ENCODE data around the gene AGPAT4. TPM values are rescaled to one million over a fixed set of nuclear protein-coding genes. Genes with fewer than 3 reads are reported as not detected.
A peak's percentile ranks its signal among the peaks of the same experiment; 100 is the strongest.

Gene AGPAT4
- total RNA-seq, 3 donors from 2014 or later: 6.5 to 12.3 (median 7.3) TPM

- ATAC-seq (no peak), DNase-seq (no peak)
- Histone ChIP-seq H3K4me1 (ENCODE audit: low read depth) (peaks cover 4% of the 10 kb centered on the region), H3K36me3 (ENCODE audit: low read depth) (no peaks in the 10 kb centered on the region), H3K4me3 (no peak overlapping the region), H3K9me3 (no peaks in the 10 kb centered on the region)
- no peak for TF ChIP-seq CTCF (IDR thresholded peaks at IDR 0.05)
- intact Hi-C loops (cut with DNase I, micrococcal nuclease): no loop called here
These were observed 2.8 kb upstream of the AGPAT4 start for GRCh38 chr6:161276605-161277155.

DNA sequence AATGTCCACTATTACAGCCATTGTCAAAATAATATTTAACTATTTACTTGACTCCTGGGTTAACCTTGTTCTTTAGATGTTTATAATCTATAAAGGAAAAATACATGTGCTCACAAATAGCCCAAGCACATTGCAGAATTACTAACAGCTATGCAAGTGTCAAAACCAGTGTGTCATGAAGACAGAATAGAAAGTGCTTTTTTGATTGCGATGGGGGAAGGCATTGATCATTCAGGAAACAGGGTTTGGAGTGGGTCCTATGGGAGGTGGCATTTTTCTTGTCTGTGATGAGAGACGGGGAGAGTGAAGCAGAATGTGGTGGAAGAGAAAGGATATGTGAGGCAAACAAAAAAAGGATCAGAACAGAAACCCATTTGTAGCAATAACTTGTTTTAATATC is 1.0 kb upstream of the AGPAT4 start:
- no peaks in the 10 kb centered on the region for H3K36me3 ChIP-seq (ENCODE audit: low read depth)
- DNase-seq: no peak
- H3K9me3 ChIP-seq: no peaks in the 10 kb centered on the region
- no peak for ATAC-seq
- H3K4me1 ChIP-seq (ENCODE audit: low read depth): peaks cover 4% of the 10 kb centered on the region
- TF ChIP-seq CTCF (IDR thresholded peaks at IDR 0.05): no peak
- no peak overlapping the region for H3K4me3 ChIP-seq
- intact Hi-C loops (cut with DNase I, micrococcal nuclease): no loop called here

GRCh38 chr6:161274488-161274858 is 612 bp upstream of the AGPAT4 start:
- peaks cover 4% of the 10 kb centered on the region for H3K4me1 ChIP-seq (ENCODE audit: low read depth)
- no peak overlapping the region for H3K4me3 ChIP-seq
- H3K9me3 ChIP-seq: no peaks in the 10 kb centered on the region
- no peaks in the 10 kb centered on the region for H3K36me3 ChIP-seq (ENCODE audit: low read depth)
- TF ChIP-seq CTCF (IDR thresholded peaks at IDR 0.05): no peak
- DNase-seq (no peak), ATAC-seq (no peak)
- intact Hi-C loops (cut with DNase I, micrococcal nuclease): no loop called here

- intact Hi-C loops (cut with DNase I, micrococcal nuclease): no loop called here
- Histone ChIP-seq H3K4me1 (ENCODE audit: low read depth) (peaks cover 4% of the 10 kb centered on the region), H3K9me3 (no peaks in the 10 kb centered on the region), H3K4me3 (peak overlapping the region; percentile 6), H3K36me3 (ENCODE audit: low read depth) (no peaks in the 10 kb centered on the region)
- no peak for TF ChIP-seq CTCF (IDR thresholded peaks at IDR 0.05)
- DNase-seq (peak in 1 of 3 donors; percentile 25), ATAC-seq (peak; percentile 12)
These were observed 548 bp downstream of the AGPAT4 start for GRCh38 chr6:161273274-161273751.

- ATAC-seq: no peak
These were observed 1.1 kb downstream of the AGPAT4 start for GRCh38 chr6:161272635-161273273.

More at GRCh38 chr6:161272635-161273273, 1.1 kb downstream of the AGPAT4 start:
- DNase-seq: no peak
- peak overlapping the region; percentile 6 for H3K4me3 ChIP-seq
- H3K9me3 ChIP-seq: no peaks in the 10 kb centered on the region
- no peak for TF ChIP-seq CTCF (IDR thresholded peaks at IDR 0.05)
- intact Hi-C loops (cut with DNase I, micrococcal nuclease): no loop called here
- H3K4me1 ChIP-seq (ENCODE audit: low read depth): peaks cover 4% of the 10 kb centered on the region
- no peaks in the 10 kb centered on the region for H3K36me3 ChIP-seq (ENCODE audit: low read depth)
